ENCODE data around the gene IL17A. TPM values are rescaled to one million over a fixed set of nuclear protein-coding genes. Genes with fewer than 3 reads are reported as not detected.

Gene IL17A
- total RNA-seq, 4 donors from 2014 or later, result not detected

- Histone ChIP-seq H3K27ac (replicated peaks in 1 of 4) (no peak overlapping the region), H3K4me3 (no peak overlapping the region), H3K4me1 (no peaks in the 10 kb centered on the region), H3K36me3 (no peaks in the 10 kb centered on the region), H3K9me3 (no peaks in the 10 kb centered on the region), H3K27me3 (no peaks in the 10 kb centered on the region)
- no peak for TF ChIP-seq EP300 (IDR thresholded peaks at IDR 0.05)
- TF ChIP-seq, protein P1, sequence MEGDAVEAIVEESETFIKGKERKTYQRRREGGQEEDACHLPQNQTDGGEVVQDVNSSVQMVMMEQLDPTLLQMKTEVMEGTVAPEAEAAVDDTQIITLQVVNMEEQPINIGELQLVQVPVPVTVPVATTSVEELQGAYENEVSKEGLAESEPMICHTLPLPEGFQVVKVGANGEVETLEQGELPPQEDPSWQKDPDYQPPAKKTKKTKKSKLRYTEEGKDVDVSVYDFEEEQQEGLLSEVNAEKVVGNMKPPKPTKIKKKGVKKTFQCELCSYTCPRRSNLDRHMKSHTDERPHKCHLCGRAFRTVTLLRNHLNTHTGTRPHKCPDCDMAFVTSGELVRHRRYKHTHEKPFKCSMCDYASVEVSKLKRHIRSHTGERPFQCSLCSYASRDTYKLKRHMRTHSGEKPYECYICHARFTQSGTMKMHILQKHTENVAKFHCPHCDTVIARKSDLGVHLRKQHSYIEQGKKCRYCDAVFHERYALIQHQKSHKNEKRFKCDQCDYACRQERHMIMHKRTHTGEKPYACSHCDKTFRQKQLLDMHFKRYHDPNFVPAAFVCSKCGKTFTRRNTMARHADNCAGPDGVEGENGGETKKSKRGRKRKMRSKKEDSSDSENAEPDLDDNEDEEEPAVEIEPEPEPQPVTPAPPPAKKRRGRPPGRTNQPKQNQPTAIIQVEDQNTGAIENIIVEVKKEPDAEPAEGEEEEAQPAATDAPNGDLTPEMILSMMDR (IDR thresholded peaks at IDR 0.05), result no peak
- TF ChIP-seq POLR2A (IDR thresholded peaks at IDR 0.05; ENCODE audit: low read depth), result no peak
- no peak for TF ChIP-seq POLR2AphosphoS5 (IDR thresholded peaks at IDR 0.05)
- WGBS, result 88% methylated on average over 1 of the region's 1 CpG
- DNase-seq (ENCODE audit: extremely low spot score), result no peak
- intact Hi-C loops (cut with DNase I), result no loop called here
Observed at GRCh38 chr6:52176550-52176949, 9.6 kb upstream of the IL17A start.

- no peak for TF ChIP-seq POLR2A (IDR thresholded peaks at IDR 0.05; ENCODE audit: low read depth)
- TF ChIP-seq EP300 (IDR thresholded peaks at IDR 0.05), result no peak
- no peak for TF ChIP-seq POLR2AphosphoS5 (IDR thresholded peaks at IDR 0.05)
- TF ChIP-seq, protein P1 (IDR thresholded peaks at IDR 0.05), result no peak
- no peaks in the 10 kb centered on the region for H3K4me1 ChIP-seq
- H3K36me3 ChIP-seq, result no peaks in the 10 kb centered on the region
- intact Hi-C loops (cut with DNase I), result no loop called here
- no peak for DNase-seq (ENCODE audit: extremely low spot score)
- H3K27me3 ChIP-seq, result no peaks in the 10 kb centered on the region
- no peak overlapping the region for H3K4me3 ChIP-seq
- H3K9me3 ChIP-seq, result no peaks in the 10 kb centered on the region
- H3K27ac ChIP-seq (replicated peaks in 1 of 4), result no peak overlapping the region
Observed at GRCh38 chr6:52177961-52178360, 8.2 kb upstream of the IL17A start.

DNA sequence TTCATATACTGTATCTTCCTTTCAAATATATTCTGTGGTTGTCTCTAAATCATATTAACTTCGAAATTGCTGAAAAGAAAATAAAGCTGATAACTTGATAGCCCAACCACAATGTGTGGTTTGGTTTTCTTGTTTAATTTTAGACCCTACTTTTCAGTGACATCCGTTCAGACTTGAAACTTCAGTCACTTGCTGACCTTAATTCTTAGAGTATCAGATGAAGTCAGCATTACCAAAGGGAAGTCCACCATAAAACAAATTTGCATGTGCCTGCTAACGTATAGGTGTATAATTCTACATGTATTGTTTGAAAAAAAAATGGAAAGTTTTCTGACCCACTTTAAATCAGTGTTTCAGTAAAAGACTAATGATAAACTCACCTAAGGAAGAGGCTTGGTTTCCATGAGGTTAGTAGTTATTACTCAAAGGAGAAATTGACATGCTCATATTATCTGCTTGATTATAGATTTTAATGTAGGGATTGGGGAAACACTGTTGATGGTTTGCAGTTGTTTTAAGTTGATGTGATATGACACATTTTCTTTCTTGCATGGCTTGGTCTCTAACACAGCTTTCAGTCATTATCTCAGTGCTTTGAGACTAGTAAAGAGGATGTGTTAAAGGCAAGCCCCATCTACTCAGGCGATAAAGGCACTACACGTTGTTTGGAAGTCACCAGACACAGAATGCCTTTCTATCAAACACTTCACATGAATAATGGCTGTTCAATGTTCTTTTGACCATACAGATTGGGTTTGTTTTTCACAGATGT lies 5.2 kb upstream of the IL17A start:
- H3K36me3 ChIP-seq, result no peaks in the 10 kb centered on the region
- intact Hi-C loops (cut with DNase I), result no loop called here
- no peaks in the 10 kb centered on the region for H3K4me1 ChIP-seq
- H3K27me3 ChIP-seq, result no peaks in the 10 kb centered on the region
- WGBS, result 51% methylated on average over 5 of the region's 5 CpGs
- DNase-seq (ENCODE audit: extremely low spot score), result no peak
- H3K4me3 ChIP-seq, result no peak overlapping the region
- TF ChIP-seq POLR2AphosphoS5 (IDR thresholded peaks at IDR 0.05) (no peak), POLR2A (IDR thresholded peaks at IDR 0.05; ENCODE audit: low read depth) (no peak), EP300 (IDR thresholded peaks at IDR 0.05) (no peak)
- TF ChIP-seq, protein P1 (IDR thresholded peaks at IDR 0.05), result no peak
- H3K9me3 ChIP-seq, result no peaks in the 10 kb centered on the region
- no peak overlapping the region for H3K27ac ChIP-seq (replicated peaks in 1 of 4)

DNA sequence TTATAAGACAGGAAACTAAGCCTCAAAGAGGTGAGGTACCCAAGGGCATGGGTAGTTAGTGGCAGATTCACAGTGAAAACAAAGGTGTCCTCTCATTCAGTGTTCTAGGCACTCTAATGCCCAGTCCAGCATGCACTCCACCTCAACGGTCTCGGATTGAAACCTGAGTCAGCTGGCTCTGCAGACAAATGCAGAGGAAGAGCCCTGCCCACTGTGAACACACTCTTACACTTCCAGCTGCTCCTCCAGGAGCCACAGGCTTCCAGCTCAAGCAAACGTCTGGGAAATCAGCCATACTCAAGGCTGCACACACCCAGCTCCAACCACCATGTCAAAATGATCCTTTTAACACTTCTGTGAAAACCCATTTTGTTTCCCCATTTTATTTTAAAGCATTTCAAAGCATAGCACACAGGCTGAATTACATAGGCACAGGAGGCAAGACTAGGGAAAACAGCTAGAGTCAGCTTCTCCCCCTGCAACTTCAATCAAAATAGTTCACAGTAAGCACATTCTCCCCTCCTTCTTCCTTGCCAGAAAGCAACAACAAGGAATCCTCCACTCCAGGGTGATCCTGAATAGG lies 3.0 kb upstream of the IL17A start:
- no peak for TF ChIP-seq POLR2AphosphoS5 (IDR thresholded peaks at IDR 0.05)
- TF ChIP-seq EP300 (IDR thresholded peaks at IDR 0.05), result no peak
- TF ChIP-seq, protein P1 (IDR thresholded peaks at IDR 0.05), result no peak
- no peak for TF ChIP-seq POLR2A (IDR thresholded peaks at IDR 0.05; ENCODE audit: low read depth)
- no peaks in the 10 kb centered on the region for H3K4me1 ChIP-seq
- H3K36me3 ChIP-seq, result no peaks in the 10 kb centered on the region
- WGBS, result 21% methylated on average over 3 of the region's 3 CpGs
- no peak overlapping the region for H3K4me3 ChIP-seq
- no peak overlapping the region for H3K27ac ChIP-seq (replicated peaks in 1 of 4)
- intact Hi-C loops (cut with DNase I), result no loop called here
- H3K27me3 ChIP-seq, result no peaks in the 10 kb centered on the region
- H3K9me3 ChIP-seq, result no peaks in the 10 kb centered on the region
- DNase-seq (ENCODE audit: extremely low spot score), result no peak

All from esophagus muscularis mucosa (tissue), 4 donors.